ENCODE measurements around the gene PCSK7. TPM values are rescaled to one million over a fixed set of nuclear protein-coding genes. Genes with fewer than 3 reads are reported as not detected.

PCSK7 gene, protein sequence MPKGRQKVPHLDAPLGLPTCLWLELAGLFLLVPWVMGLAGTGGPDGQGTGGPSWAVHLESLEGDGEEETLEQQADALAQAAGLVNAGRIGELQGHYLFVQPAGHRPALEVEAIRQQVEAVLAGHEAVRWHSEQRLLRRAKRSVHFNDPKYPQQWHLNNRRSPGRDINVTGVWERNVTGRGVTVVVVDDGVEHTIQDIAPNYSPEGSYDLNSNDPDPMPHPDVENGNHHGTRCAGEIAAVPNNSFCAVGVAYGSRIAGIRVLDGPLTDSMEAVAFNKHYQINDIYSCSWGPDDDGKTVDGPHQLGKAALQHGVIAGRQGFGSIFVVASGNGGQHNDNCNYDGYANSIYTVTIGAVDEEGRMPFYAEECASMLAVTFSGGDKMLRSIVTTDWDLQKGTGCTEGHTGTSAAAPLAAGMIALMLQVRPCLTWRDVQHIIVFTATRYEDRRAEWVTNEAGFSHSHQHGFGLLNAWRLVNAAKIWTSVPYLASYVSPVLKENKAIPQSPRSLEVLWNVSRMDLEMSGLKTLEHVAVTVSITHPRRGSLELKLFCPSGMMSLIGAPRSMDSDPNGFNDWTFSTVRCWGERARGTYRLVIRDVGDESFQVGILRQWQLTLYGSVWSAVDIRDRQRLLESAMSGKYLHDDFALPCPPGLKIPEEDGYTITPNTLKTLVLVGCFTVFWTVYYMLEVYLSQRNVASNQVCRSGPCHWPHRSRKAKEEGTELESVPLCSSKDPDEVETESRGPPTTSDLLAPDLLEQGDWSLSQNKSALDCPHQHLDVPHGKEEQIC
- total RNA-seq (70.2 TPM), polyA plus RNA-seq (ENCODE audit: insufficient read depth, low read depth, low replicate concordance) (14.5 TPM)
- long read RNA-seq, donor 1, full-length matches to known transcripts = 2 of 2 reads
- long read RNA-seq, donor 1, partial matches to known transcripts = 0 of 2 reads
- long read RNA-seq, donor 1, other reads (novel, unspliced or antisense) = 0 of 2 reads
- long read RNA-seq, donor 2, full-length matches to known transcripts = 1 of 101 reads
- long read RNA-seq, donor 2, partial matches to known transcripts = 45 of 101 reads
- long read RNA-seq, donor 2, other reads (novel, unspliced or antisense) = 55 of 101 reads
- long read RNA-seq, donor 3, full-length matches to known transcripts = 4 of 4 reads
- long read RNA-seq, donor 3, partial matches to known transcripts = 0 of 4 reads
- long read RNA-seq, donor 3, other reads (novel, unspliced or antisense) = 0 of 4 reads
- long read RNA-seq, donor 4, full-length matches to known transcripts = 4 of 4 reads
- long read RNA-seq, donor 4, partial matches to known transcripts = 0 of 4 reads
- long read RNA-seq, donor 4, other reads (novel, unspliced or antisense) = 0 of 4 reads
- long read RNA-seq, donor 5 = 0 reads
- long read RNA-seq, donor 6, full-length matches to known transcripts = 1 of 1 reads
- long read RNA-seq, donor 6, partial matches to known transcripts = 0 of 1 reads
- long read RNA-seq, donor 6, other reads (novel, unspliced or antisense) = 0 of 1 reads
- long read RNA-seq, donor 7, full-length matches to known transcripts = 30 of 88 reads
- long read RNA-seq, donor 7, partial matches to known transcripts = 17 of 88 reads
- long read RNA-seq, donor 7, other reads (novel, unspliced or antisense) = 41 of 88 reads
- long read RNA-seq, donor 8, full-length matches to known transcripts = 1 of 1 reads
- long read RNA-seq, donor 8, partial matches to known transcripts = 0 of 1 reads
- long read RNA-seq, donor 8, other reads (novel, unspliced or antisense) = 0 of 1 reads
- long read RNA-seq, donor 9 = 0 reads
- long read RNA-seq, donor 10, full-length matches to known transcripts = 3 of 8 reads
- long read RNA-seq, donor 10, partial matches to known transcripts = 5 of 8 reads
- long read RNA-seq, donor 10, other reads (novel, unspliced or antisense) = 0 of 8 reads

DNA sequence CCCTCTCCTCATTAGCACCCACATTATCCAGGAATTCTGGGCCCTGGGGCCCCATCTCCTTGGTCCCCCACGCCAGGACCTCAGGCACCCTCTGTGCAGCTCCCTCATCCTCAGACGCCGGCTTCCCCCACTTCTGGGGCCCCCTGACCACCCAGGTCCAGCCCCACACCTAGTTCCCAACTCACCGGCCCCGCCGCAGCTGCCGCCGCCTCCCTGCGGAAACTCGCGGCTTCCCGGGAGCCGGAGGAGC lies at the start of gene PCSK7:
PCSK7 (minus strand) TSS at position 232 of the 250 bp plus-strand sequence. CDS start 2,229 bp downstream, outside the sequence.
- H3K36me3 ChIP-seq (ENCODE audit: control insufficient read depth in 2 of 3, insufficient read depth in 3 of 3, low read length in 3 of 3) = peaks cover 2 to 14% (median 14%) of the 10 kb centered on the region in 3 donors
- DNase-seq (peak in 2 of 5 donors; percentile 83 to 92), FAIRE-seq (no peak)
- H3K4me1 ChIP-seq (ENCODE audit: control insufficient read depth in 2 of 3, insufficient read depth in 2 of 3, low read depth in 1 of 3, low read length in 3 of 3) = peaks cover 0 to 19% (median 12%) of the 10 kb centered on the region in 3 donors
- no peaks in the 10 kb centered on the region for H3K27me3 ChIP-seq (ENCODE audit: control insufficient read depth, insufficient read depth, low read length)
- peak within 1 kb of the TSS; percentile 91 to 92 for H3K27ac ChIP-seq (ENCODE audit: low read depth in 2 of 2, low read length in 2 of 2)
- no peaks in the 10 kb centered on the region for H3K9me3 ChIP-seq (ENCODE audit: control insufficient read depth in 2 of 3, insufficient read depth in 1 of 3, low read length in 3 of 3)
- H3K9ac ChIP-seq (ENCODE audit: low read length in 3 of 3) = peak within 1 kb of the TSS; percentile 84 to 94 (median 93)
- TF ChIP-seq, protein P1, sequence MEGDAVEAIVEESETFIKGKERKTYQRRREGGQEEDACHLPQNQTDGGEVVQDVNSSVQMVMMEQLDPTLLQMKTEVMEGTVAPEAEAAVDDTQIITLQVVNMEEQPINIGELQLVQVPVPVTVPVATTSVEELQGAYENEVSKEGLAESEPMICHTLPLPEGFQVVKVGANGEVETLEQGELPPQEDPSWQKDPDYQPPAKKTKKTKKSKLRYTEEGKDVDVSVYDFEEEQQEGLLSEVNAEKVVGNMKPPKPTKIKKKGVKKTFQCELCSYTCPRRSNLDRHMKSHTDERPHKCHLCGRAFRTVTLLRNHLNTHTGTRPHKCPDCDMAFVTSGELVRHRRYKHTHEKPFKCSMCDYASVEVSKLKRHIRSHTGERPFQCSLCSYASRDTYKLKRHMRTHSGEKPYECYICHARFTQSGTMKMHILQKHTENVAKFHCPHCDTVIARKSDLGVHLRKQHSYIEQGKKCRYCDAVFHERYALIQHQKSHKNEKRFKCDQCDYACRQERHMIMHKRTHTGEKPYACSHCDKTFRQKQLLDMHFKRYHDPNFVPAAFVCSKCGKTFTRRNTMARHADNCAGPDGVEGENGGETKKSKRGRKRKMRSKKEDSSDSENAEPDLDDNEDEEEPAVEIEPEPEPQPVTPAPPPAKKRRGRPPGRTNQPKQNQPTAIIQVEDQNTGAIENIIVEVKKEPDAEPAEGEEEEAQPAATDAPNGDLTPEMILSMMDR (IDR thresholded peaks at IDR 0.05; ENCODE audit: borderline replicate concordance, extremely low read depth, insufficient read depth) = no peak
- peak within 1 kb of the TSS; percentile 91 to 98 (median 97) for H3K4me3 ChIP-seq (ENCODE audit: low read length in 3 of 3)
- intact Hi-C loops (cut with DNase I) = no loop called here

DNA sequence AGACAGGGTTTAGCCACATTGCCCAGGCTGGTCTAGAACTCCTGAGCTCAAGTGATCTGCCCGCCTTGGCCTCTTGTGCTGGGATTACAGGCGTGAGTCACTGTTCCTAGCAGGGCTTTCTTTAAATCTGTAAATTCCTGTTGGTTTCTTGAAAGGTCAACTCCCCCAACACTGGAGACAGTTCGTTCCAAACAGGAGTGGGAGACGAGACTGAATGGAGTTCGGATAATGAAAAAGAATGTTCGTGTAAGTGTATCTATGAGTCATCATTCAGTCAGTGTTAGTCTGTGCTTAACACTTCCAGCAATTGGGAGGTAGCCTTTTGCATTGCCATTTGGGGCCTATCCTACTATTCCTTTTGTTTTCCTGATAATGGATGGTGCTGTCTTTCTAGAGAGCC lies 49.3 kb upstream of the PCSK7 start:
- no peak overlapping the region for H3K9ac ChIP-seq (ENCODE audit: low read length in 3 of 3)
- no peaks in the 10 kb centered on the region for H3K9me3 ChIP-seq (ENCODE audit: control insufficient read depth in 2 of 3, insufficient read depth in 1 of 3, low read length in 3 of 3)
- DNase-seq = no peak
- TF ChIP-seq, protein P1 (IDR thresholded peaks at IDR 0.05; ENCODE audit: borderline replicate concordance, extremely low read depth, insufficient read depth) = no peak
- no peak overlapping the region for H3K27ac ChIP-seq (ENCODE audit: low read depth in 2 of 2, low read length in 2 of 2)
- no peak for FAIRE-seq
- peaks cover 0 to 43% (median 18%) of the 10 kb centered on the region in 3 donors for H3K36me3 ChIP-seq (ENCODE audit: control insufficient read depth in 2 of 3, insufficient read depth in 3 of 3, low read length in 3 of 3)
- no peaks in the 10 kb centered on the region for H3K4me1 ChIP-seq (ENCODE audit: control insufficient read depth in 2 of 3, insufficient read depth in 2 of 3, low read depth in 1 of 3, low read length in 3 of 3)
- H3K27me3 ChIP-seq (ENCODE audit: control insufficient read depth, insufficient read depth, low read length) = no peaks in the 10 kb centered on the region
- H3K4me3 ChIP-seq (ENCODE audit: low read length in 3 of 3) = no peak overlapping the region
- intact Hi-C loops (cut with DNase I) = no loop called here

All from kidney (tissue), 22 donors.